GM18526 (cell line): Measurements from ENCODE around the gene TOM1L2.

Source experiments
- POLR2A ChIP-seq: IDR thresholded peaks from 3 replicates; pipeline ENCODE4 v1.6.1; 2011; ENCODE audit not compliant: insufficient read length; ENCODE audit errors: extremely low read depth

Gene TOM1L2

GRCh38 chr17:17851103-17852002 lies 120.8 kb downstream of the TOM1L2 start:
- no peak for TF ChIP-seq POLR2A

DNA sequence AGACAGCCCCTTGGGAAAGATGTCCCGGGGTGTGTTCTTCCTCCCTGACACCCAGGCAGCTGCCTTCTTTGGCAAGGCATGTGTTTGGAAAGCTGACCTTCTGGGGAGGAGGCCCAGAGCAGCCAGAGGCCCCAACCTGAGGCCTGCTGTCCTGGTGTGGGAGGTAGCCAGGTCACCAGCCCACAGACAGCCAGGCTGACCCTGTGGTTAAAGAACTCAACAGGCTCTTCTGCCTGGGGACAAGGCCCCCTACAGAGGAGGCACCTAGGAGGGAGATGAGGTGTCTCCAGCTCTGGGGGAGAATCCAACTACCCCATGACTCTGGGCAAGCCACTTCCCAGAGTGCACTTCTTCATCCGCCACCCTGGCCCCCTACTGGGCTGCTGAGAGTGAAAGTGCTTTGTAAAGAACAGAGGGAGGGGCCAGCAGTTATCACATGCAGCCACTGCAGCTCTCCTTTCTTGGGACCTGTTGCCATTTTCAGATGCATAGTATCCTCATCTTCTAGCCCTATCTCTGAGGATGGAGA lies 122.3 kb downstream of the TOM1L2 start:
- TF ChIP-seq POLR2A = no peak

DNA sequence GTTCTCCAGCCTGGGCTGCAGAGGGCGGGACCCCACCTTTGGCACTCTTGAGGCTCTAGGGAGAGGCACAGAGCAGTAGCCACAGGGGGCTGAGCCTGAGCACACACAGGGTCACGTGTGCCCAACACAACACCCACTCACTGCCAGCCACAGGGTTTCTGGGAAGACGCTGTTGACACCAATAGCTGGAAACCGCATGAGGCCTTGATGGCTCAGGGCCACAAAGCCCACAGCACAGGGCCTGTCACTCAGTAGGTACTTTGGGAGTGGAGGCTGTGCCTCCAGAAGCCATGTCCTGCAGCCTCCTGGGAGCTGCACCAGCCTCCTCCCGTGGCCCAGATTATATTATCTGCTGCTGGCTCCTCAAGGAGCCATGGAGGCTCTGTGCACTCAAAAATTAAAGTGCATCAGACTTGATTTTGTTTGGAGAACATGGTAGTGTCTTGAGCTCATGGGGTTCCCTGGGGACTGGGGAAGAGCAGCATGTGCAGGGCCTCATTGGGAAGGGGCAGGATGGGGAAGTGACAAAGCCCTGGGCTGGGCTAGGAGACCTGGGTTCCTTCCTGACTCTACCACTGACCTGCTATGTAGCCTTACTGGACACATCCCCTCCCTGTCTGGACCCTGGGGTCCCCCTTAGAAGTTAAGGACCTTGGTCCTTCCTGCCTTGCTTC lies 122.9 kb downstream of the TOM1L2 start:
- TF ChIP-seq POLR2A = no peak

DNA sequence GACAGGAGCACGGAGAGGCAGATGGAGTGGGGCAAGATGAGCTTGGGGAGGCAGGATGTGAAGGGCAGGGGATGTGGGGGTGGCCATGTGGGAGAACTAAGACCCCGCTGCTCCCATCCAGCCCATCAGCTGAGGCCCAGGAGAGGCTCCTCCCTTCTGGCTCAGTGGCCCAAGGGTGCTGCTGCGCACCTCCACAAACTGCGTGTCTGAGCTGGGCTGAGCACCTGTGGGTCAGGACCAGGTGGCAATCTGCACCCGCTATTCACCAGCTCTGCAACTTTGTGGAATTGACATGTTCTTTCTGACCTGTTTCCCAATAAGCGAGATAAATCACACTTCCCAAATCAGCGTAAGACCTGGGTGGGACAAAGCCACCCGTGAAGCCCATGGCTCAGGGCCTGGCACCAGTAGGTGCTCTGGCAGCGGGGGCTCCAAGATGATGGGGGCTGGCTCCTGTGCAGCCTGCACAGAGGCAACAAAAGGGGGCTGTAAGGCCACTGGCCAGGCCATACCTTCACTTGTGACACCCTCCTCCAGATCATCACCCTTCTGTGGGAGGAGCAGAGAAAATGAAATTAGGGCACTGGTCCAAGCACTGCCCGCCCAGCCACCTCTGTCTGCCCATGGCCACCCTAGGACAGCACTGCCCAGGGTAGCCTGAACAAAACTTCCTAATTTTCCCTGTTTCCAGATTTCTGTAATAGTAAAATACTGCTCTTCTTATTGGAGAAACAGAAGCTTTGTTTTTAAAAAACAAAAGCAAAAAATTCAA lies 123.7 kb downstream of the TOM1L2 start:
- TF ChIP-seq POLR2A = no peak

DNA sequence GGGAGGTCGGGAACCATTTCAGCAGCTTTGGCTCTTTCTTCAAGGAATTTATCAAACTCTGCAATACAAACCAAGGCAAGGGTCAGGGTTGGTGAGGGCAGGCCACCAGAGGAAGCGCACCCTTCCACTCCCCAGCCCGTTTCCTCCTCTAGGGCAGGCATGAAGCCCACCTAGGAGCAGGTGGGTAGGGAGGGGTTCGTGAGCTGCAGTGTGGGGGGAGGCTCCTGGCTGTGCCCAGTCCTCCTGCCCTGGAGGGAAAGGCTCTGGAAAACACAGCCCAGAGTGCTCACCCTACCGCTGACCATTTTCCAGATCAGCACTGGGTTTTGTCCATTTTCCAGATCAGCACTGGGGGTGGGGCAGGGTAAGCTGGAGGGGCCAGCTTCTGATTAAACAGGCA lies 124.5 kb downstream of the TOM1L2 start:
- TF ChIP-seq POLR2A = no peak

DNA sequence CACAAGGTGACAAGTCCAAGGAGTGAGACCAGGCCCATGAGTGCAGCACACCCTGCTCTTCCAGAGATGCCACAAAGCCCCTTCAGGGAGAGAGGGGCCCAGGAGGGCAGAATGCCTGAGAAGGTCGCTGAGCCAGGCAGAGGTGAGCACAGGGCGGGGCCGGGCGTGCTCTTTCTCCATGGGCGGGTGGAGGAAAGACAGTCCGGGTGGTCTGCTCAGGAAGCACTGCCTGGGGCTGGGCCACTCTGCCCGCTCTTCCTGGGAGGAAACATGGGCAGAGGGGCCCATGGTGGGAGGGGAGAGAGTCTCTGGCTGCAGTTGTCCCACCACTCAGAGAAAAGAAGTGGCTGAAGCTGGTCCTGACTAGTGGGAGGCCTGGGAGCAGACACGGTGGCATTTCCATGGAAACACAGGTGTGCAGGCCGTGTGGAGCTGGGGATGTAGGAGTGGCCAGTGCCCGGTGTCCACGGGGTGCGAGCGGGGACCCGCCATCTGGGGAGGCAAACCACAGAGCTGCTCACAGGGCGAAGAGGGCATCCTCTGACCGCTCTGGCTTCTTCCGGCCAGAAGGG lies 125.0 kb downstream of the TOM1L2 start:
- TF ChIP-seq POLR2A = no peak

GRCh38 chr17:17846645-17847044 lies 125.6 kb downstream of the TOM1L2 start:
- TF ChIP-seq POLR2A = no peak

- TF ChIP-seq POLR2A = no peak
These were observed 126.2 kb downstream of the TOM1L2 start for GRCh38 chr17:17846003-17846402.

GRCh38 chr17:17845046-17845775 lies 127.0 kb downstream of the TOM1L2 start:
- no peak for TF ChIP-seq POLR2A

DNA sequence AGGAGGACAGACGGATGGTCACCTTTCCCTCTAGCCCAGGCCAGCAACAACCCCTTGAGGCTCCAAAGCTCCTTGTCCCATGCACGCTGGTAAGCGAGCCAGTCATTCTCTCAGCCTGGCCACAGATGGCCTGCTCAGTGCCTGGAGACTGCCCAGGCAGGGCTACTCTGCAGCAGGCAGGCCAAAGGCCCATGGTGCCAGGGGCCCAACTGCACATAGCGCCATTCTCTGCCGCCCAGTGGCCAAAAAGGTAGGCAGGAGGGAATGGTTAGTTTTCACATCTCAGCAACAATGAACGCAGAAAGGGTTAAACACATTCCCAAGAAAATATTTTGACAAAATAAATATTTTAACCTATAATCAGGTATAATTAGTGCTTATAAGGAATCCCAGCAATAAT lies 127.7 kb downstream of the TOM1L2 start:
- TF ChIP-seq POLR2A = no peak

DNA sequence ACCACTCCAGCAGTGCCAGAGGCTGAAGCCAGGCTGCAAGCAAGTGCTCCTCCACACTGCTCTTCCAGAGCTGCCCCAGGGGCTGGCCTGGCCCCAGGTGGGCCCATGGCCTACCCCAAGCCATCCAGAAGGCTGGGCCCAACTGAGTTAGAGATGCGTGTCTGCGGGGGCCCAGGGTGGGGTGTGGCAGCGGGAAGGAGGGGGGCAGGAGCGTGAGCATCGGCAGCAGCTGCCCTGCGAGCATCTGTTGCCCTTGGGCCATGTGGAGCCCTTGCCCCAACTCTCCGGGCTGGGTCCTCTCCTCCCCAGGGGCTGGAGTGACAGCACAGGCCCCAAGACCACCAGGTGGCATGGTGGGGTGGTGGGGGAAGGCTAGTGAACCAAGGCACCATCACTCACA lies 128.1 kb downstream of the TOM1L2 start:
- TF ChIP-seq POLR2A = no peak

GRCh38 chr17:17843096-17843495 lies 129.1 kb downstream of the TOM1L2 start:
- TF ChIP-seq POLR2A = no peak

DNA sequence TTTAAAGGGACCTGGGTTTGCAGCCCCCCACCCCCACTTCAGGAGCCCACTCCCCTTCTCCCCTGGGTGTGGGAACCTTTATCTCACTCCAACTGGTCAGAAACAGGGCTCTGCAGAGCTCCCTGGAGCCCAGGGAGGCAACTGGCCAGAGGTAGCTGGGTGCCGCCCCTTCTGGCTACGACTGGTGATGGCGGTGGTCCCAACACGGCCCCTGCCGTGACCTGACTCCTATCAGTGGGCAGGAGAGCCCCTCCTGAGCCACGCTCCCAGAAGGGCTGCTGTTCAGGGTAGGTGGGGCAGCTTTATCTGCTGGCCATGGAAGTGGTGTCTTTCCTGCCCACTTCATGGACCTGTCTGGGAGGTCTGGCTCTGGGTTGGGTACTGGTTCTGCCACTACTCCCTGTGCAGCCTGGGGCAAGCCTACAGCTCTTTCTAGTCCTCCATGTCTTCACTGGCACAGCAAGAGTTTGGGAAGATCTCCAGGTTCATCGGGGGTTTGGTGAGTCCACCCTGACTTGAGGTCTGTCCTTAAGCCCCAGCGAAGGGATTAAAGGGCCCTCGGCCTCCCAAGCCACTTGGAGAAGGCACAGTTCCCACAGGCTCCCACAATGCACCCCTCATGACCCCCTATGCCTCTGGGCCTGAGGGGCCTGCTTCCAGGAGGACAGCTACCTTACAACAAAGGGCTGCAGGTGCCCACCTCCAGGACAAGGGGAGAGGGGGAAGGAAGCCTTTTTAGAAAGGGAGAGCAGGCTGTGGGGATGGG lies 129.9 kb downstream of the TOM1L2 start:
- TF ChIP-seq POLR2A = no peak

GRCh38 chr17:17841601-17842025 lies 130.6 kb downstream of the TOM1L2 start:
- TF ChIP-seq POLR2A = no peak
